ENCODE results near the gene ESM1. TPM values are rescaled to one million over a fixed set of nuclear protein-coding genes. Genes with fewer than 3 reads are reported as not detected.

Gene ESM1
- total RNA-seq, result not detected

GRCh38 chr5:54985301-54986268 lies at the start of gene ESM1:
Gene ESM1 (minus strand): TSS chr5:54985593. CDS start chr5:54985517, 76 bp downstream.
- Histone ChIP-seq H3K27ac (no peak within 1 kb of the TSS), H3K36me3 (no peaks in the 10 kb centered on the region), H3K9me3 (no peaks in the 10 kb centered on the region), H3K4me3 (no peak within 1 kb of the TSS), H3K4me1 (no peaks in the 10 kb centered on the region), H3K27me3 (no peaks in the 10 kb centered on the region)
- DNase-seq, result no peak
- TF ChIP-seq POLR2A (IDR thresholded peaks at IDR 0.05) (no peak), CTCF (IDR thresholded peaks at IDR 0.05) (no peak)

- H3K4me1 ChIP-seq, result no peaks in the 10 kb centered on the region
- no peaks in the 10 kb centered on the region for H3K9me3 ChIP-seq
- TF ChIP-seq POLR2A (IDR thresholded peaks at IDR 0.05) (no peak), CTCF (IDR thresholded peaks at IDR 0.05) (no peak)
- no peaks in the 10 kb centered on the region for H3K36me3 ChIP-seq
- no peaks in the 10 kb centered on the region for H3K27me3 ChIP-seq
- no peak overlapping the region for H3K27ac ChIP-seq
- no peak for DNase-seq
- H3K4me3 ChIP-seq, result no peak overlapping the region
Observed at GRCh38 chr5:55033568-55033967, 48.2 kb upstream of the ESM1 start.

- TF ChIP-seq POLR2A (IDR thresholded peaks at IDR 0.05) (no peak), CTCF (IDR thresholded peaks at IDR 0.05) (no peak)
- H3K4me1 ChIP-seq, result no peaks in the 10 kb centered on the region
- H3K4me3 ChIP-seq, result no peak overlapping the region
- H3K9me3 ChIP-seq, result no peaks in the 10 kb centered on the region
- no peak overlapping the region for H3K27ac ChIP-seq
- H3K27me3 ChIP-seq, result no peaks in the 10 kb centered on the region
- DNase-seq, result no peak
- no peaks in the 10 kb centered on the region for H3K36me3 ChIP-seq
Observed at GRCh38 chr5:55031492-55031891, 46.1 kb upstream of the ESM1 start.

GRCh38 chr5:55030676-55031369 lies 45.4 kb upstream of the ESM1 start:
- Histone ChIP-seq H3K4me1 (no peaks in the 10 kb centered on the region), H3K27ac (no peak overlapping the region), H3K27me3 (no peaks in the 10 kb centered on the region), H3K4me3 (no peak overlapping the region), H3K9me3 (no peaks in the 10 kb centered on the region), H3K36me3 (no peaks in the 10 kb centered on the region)
- TF ChIP-seq CTCF (IDR thresholded peaks at IDR 0.05), result no peak
- no peak for TF ChIP-seq POLR2A (IDR thresholded peaks at IDR 0.05)
- DNase-seq, result no peak

GRCh38 chr5:55030220-55030619 lies 44.8 kb upstream of the ESM1 start:
- Histone ChIP-seq H3K27ac (no peak overlapping the region), H3K9me3 (no peaks in the 10 kb centered on the region), H3K4me3 (no peak overlapping the region), H3K27me3 (no peaks in the 10 kb centered on the region), H3K36me3 (no peaks in the 10 kb centered on the region), H3K4me1 (no peaks in the 10 kb centered on the region)
- DNase-seq, result no peak
- TF ChIP-seq CTCF (IDR thresholded peaks at IDR 0.05) (no peak), POLR2A (IDR thresholded peaks at IDR 0.05) (no peak)
